Subcutaneous adipose tissue (tissue), 4 donors: ENCODE results near the gene FAM227B. TPM values are rescaled to one million over a fixed set of nuclear protein-coding genes. Genes with fewer than 3 reads are reported as not detected.

Source experiments
- total RNA-seq, 4 donors: library from RNA; depleted of rRNA; stranded (reverse); fragments of >200 nt; gene quantifications; one replicate each; pipeline ENCODE4 v1.1.0, GENCODE V29; 2016
- TF ChIP-seq, protein P1 (sequence below): fragments of 450-650 bp; IDR thresholded peaks from one replicate; pipeline ENCODE4 v1.5.1; 2016; ENCODE audit warnings: low read depth, mild to moderate bottlenecking, control low read depth, antibody characterized with exemption, moderate library complexity

FAM227B gene, protein sequence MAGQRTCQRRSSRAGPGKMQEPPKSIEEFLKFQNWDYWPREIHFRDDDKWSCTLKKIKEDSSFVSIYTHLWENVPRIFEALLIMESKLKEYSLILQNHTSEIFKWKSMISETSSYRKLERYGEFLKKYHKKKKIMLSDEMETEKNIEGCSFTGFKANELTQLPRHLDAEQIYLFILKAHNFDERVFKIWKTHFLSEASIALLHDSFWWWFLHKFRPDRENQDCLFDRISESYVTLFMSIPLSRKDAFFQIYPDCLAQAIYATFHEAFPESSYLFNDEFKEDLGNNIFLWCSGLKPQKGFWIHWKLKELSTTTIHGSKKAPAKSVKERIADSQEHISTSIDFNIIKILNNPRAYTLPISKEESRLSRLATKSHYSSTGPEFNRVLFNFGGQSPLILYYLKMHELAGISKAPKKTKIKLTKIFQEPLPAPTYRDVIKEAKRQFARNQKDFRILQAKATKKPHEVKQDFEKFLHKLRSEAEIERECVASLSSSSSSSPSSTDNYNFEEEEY
- 1 to 10 TPM in 3 of 4 donors, not detected in 1; 1.1 to 3.2 (median 1.7) TPM for total RNA-seq

DNA sequence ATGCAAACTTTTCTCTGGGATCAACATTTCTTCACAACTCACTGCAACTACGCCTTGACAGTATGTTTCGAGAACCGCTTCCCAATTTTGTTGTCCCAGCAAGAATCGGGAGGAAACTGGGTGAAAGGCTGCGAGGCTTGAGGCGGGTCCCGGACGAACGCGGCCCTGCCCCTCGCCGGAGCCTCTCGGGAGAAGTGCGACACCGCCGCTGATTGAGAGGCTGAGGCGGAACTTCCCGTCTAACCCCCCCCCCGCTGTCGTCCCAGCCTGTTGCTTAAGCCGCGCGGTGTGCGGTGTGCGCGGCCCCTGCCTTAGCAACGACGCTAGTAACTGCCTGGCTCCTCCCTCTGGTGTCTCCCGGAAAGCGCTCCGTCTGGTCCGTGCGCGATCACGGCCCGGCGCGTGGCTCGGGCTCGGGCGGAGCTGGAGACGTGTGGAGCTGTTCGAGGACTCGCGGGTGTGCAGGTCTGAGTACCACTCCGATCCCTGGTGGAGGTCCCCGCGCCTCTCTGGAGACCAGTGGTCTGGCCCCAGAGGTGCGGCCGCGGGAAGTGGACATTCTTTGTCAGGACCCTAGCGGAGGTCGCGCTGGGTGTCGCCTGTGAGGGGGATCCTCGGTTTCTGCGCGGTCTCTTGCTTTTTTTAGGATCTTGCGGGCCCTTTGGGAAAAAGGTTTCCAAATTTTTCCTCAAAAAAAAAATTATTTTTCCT, at the start of gene FAM227B, which contains the start of gene DTWD1:
FAM227B (minus strand) TSS at position 161 of the 711 bp plus-strand sequence. CDS start 5,647 bp downstream, outside the sequence.
DTWD1 (plus strand) TSS at position 391 of the 711 bp plus-strand sequence. CDS start 4,120 bp downstream, outside the sequence.
- TF ChIP-seq, protein P1, sequence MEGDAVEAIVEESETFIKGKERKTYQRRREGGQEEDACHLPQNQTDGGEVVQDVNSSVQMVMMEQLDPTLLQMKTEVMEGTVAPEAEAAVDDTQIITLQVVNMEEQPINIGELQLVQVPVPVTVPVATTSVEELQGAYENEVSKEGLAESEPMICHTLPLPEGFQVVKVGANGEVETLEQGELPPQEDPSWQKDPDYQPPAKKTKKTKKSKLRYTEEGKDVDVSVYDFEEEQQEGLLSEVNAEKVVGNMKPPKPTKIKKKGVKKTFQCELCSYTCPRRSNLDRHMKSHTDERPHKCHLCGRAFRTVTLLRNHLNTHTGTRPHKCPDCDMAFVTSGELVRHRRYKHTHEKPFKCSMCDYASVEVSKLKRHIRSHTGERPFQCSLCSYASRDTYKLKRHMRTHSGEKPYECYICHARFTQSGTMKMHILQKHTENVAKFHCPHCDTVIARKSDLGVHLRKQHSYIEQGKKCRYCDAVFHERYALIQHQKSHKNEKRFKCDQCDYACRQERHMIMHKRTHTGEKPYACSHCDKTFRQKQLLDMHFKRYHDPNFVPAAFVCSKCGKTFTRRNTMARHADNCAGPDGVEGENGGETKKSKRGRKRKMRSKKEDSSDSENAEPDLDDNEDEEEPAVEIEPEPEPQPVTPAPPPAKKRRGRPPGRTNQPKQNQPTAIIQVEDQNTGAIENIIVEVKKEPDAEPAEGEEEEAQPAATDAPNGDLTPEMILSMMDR: no peak

- TF ChIP-seq, protein P1: no peak
Measured at GRCh38 chr15:49669288-49669687, 48.7 kb upstream of the FAM227B start.

- TF ChIP-seq, protein P1: no peak
Measured at GRCh38 chr15:49664716-49665115, 44.1 kb upstream of the FAM227B start.

- TF ChIP-seq, protein P1: no peak
Measured at GRCh38 chr15:49656734-49657133, 36.1 kb upstream of the FAM227B start.

DNA sequence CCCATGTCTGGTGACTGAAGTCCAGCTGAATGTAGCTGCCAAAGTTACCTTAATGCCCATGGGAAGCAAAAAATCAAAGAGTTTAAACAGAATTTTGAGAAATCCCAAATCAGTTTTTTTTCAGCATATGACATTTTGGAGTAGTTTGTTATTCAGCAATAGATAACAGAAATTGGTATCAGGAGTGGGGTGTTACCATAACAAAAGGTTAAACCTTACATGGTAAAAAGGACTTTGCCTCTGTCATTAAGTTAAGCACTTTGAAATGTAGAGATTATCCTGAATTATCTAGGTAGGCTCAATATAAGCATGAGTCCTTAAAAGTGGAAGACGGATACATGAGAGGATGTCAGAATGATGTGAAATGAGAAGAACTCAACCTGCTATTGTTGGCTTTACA, 32.3 kb upstream of the FAM227B start:
- TF ChIP-seq, protein P1: no peak

- TF ChIP-seq, protein P1: no peak
Measured at GRCh38 chr15:49650676-49651075, 30.1 kb upstream of the FAM227B start.

DNA sequence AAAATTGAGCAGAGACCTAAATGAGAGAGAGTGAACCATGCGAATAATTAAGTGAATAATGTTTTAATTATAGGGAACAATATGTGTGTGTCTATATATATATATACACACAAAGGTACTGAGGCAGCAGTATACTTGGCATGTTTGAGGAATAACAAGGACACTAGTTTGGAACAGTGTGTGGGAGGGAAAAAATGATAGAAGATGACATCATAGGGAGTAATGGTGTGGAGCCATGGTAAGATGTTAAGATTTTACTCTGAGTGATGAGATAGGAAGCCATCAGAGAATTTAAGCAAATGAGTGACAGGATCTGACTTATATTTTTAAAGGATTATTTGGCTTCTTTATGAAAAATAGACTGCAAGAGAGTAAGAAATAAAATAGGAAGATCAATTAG, 29.4 kb upstream of the FAM227B start:
- TF ChIP-seq, protein P1: no peak
